ENCODE data around the gene YTHDF2. TPM values are rescaled to one million over a fixed set of nuclear protein-coding genes. Genes with fewer than 3 reads are reported as not detected.

YTHDF2 gene
- total and polyA plus RNA-seq, 2 of the 13 experiments (the other 11 are each of a cell fraction or from before 2014, with no cell fraction given) = 48.4 to 59.6 TPM

GRCh38 chr1:28790377-28791035, 53.8 kb downstream of the YTHDF2 start:
- H3K27ac ChIP-seq (ENCODE audit: extremely low read length, insufficient read depth, low read length) = no peak overlapping the region
- H3K36me3 ChIP-seq (replicated peaks in 1 of 2; ENCODE audit: control insufficient read depth in 1 of 2, insufficient read depth in 2 of 2, low read length in 2 of 2) = no peaks in the 10 kb centered on the region
- in situ Hi-C loops (cut with HindIII; ENCODE audit: extremely low pct_ligation_motif_present, low pct_unique_long_range_greater_than_20kb) (loop anchor here (25.0 kb wide), 1 partner anchor 247 kb away; no protein-coding TSS in a partner anchor), intact Hi-C loops (cut with micrococcal nuclease; ENCODE audit: unreplicated experiment) (no loop called here)
- H2AFZ ChIP-seq (ENCODE audit: low read length) = peak overlapping the region; percentile 90
- H3K9ac ChIP-seq (ENCODE audit: insufficient read depth, low read depth, low read length) = no peak overlapping the region
- H3K4me1 ChIP-seq (ENCODE audit: insufficient read depth, low read length) = peaks cover 28% of the 10 kb centered on the region
- 13% methylated on average over 7 of the region's 12 CpGs for WGBS (ENCODE audit: low lambda C conversion rate)
- ChIA-PET CTCF (ENCODE audit: low intra/inter-chr PET ratio, low total read pairs) (no interaction called here), POLR2A (no interaction called here)
- H3K4me3 ChIP-seq (replicated peaks in 1 of 3; ENCODE audit: insufficient read depth in 1 of 3, low read depth in 2 of 3, low read length in 3 of 3) = peak overlapping the region in 1 of 3 experiments; percentile 50; a peak in 1 of 6 replicates
- H3K9me3 ChIP-seq (ENCODE audit: low read length) = no peaks in the 10 kb centered on the region
- DNase-seq (ENCODE audit: low spot score) (peak; percentile 21), FAIRE-seq (peak; percentile 15), ATAC-seq (peak; percentile 71)
- no TSS peak for BruUV-seq (replicated peaks)
- H3K4me2 ChIP-seq (ENCODE audit: low read depth, low read length) = peak overlapping the region; percentile 77
- no peaks in the 10 kb centered on the region for H3K79me2 ChIP-seq (ENCODE audit: insufficient read depth, low read length)
- H3K27me3 ChIP-seq (ENCODE audit: control insufficient read depth in 1 of 2, insufficient read depth in 2 of 2, low read length in 2 of 2) = peaks cover 2 to 15% of the 10 kb centered on the region in 2 experiments; a peak in 2 of 5 replicates
- H4K20me1 ChIP-seq (ENCODE audit: insufficient read depth, low read length) = no peaks in the 10 kb centered on the region
- no peak for TF ChIP-seq ZEB1 (IDR thresholded peaks at IDR 0.05; ENCODE audit: insufficient replicate concordance, low read depth)
- TF ChIP-seq ZNF556 (CRISPR knock-in tag; IDR thresholded peaks at IDR 0.05; ENCODE audit: borderline replicate concordance) = 0 out of 2 replicates have a peak, but pooled peaks have one; percentile 41
- no peak for TF ChIP-seq MAZ (IDR thresholded peaks at IDR 0.05; ENCODE audit: borderline replicate concordance, low read depth, low read length)
- TF ChIP-seq MAZ (CRISPR knock-in tag; IDR thresholded peaks at IDR 0.05; ENCODE audit: low read depth) = no peak
- TF ChIP-seq, protein P1, sequence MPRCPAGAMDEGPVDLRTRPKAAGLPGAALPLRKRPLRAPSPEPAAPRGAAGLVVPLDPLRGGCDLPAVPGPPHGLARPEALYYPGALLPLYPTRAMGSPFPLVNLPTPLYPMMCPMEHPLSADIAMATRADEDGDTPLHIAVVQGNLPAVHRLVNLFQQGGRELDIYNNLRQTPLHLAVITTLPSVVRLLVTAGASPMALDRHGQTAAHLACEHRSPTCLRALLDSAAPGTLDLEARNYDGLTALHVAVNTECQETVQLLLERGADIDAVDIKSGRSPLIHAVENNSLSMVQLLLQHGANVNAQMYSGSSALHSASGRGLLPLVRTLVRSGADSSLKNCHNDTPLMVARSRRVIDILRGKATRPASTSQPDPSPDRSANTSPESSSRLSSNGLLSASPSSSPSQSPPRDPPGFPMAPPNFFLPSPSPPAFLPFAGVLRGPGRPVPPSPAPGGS (CRISPR knock-in tag; IDR thresholded peaks at IDR 0.05) = peak; percentile 75; the same call in 1 of the 2 replicates
- 0 out of 2 replicates have a peak, but pooled peaks have one; percentile 20 for TF ChIP-seq PRMT3 (CRISPR knock-in tag; IDR thresholded peaks at IDR 0.05; ENCODE audit: borderline replicate concordance, low read depth)
- TF ChIP-seq, protein P2, sequence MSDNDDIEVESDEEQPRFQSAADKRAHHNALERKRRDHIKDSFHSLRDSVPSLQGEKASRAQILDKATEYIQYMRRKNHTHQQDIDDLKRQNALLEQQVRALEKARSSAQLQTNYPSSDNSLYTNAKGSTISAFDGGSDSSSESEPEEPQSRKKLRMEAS (IDR thresholded peaks at IDR 0.05) = peak; percentile 91
- TF ChIP-seq HMGXB4 (CRISPR knock-in tag; IDR thresholded peaks at IDR 0.05; ENCODE audit: borderline replicate concordance in 1 of 2, low read depth in 1 of 2) = peak in 1 of 2 experiments; percentile 37; a peak in 1 of 4 replicates
- TF ChIP-seq, protein P3, sequence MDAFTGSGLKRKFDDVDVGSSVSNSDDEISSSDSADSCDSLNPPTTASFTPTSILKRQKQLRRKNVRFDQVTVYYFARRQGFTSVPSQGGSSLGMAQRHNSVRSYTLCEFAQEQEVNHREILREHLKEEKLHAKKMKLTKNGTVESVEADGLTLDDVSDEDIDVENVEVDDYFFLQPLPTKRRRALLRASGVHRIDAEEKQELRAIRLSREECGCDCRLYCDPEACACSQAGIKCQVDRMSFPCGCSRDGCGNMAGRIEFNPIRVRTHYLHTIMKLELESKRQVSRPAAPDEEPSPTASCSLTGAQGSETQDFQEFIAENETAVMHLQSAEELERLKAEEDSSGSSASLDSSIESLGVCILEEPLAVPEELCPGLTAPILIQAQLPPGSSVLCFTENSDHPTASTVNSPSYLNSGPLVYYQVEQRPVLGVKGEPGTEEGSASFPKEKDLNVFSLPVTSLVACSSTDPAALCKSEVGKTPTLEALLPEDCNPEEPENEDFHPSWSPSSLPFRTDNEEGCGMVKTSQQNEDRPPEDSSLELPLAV (CRISPR knock-in tag; conservative IDR thresholded peaks at IDR 0.05; ENCODE audit: low read depth) = 0 out of 2 replicates have a peak, but pooled peaks have one; percentile 63
- no peak for TF ChIP-seq RXRB (CRISPR knock-in tag; IDR thresholded peaks at IDR 0.05; ENCODE audit: borderline replicate concordance)
- TF ChIP-seq FOXA3 (CRISPR knock-in tag; IDR thresholded peaks at IDR 0.05) = peak; percentile 36; the same call in 1 of the 2 replicates
- TF ChIP-seq MYC (CRISPR knock-in tag; IDR thresholded peaks at IDR 0.05; ENCODE audit: borderline replicate concordance) = peak; percentile 21; the same call in 1 of the 2 replicates
- 0 out of 2 replicates have a peak, but pooled peaks have one; percentile 34 for TF ChIP-seq ZNF589 (CRISPR knock-in tag; conservative IDR thresholded peaks at IDR 0.05)
- 0 out of 2 replicates have a peak, but pooled peaks have one; percentile 25 for TF ChIP-seq AHR (CRISPR knock-in tag; IDR thresholded peaks at IDR 0.05)
- peak; percentile 25; the same call in 1 of the 2 replicates for TF ChIP-seq SAP130 (CRISPR knock-in tag; IDR thresholded peaks at IDR 0.05; ENCODE audit: low read depth)
- 0 out of 2 replicates have a peak, but pooled peaks have one; percentile 57 for TF ChIP-seq SNAPC2 (CRISPR knock-in tag; IDR thresholded peaks at IDR 0.05)
- peak; percentile 63 for TF ChIP-seq SALL1 (CRISPR knock-in tag; IDR thresholded peaks at IDR 0.05)
- TF ChIP-seq ZNF616 (CRISPR knock-in tag; IDR thresholded peaks at IDR 0.05; ENCODE audit: low read depth) = no peak
- TF ChIP-seq HOXA7 (CRISPR knock-in tag; IDR thresholded peaks at IDR 0.05) = peak; percentile 84; the same call in 1 of the 2 replicates

Measured in HepG2 (cell line).